ENCODE results near the gene CENPE. TPM values are rescaled to one million over a fixed set of nuclear protein-coding genes. Genes with fewer than 3 reads are reported as not detected.

Gene CENPE
- total RNA-seq, 2 donors from 2014 or later = 0.41 to 1.3 TPM

- Histone ChIP-seq H3K27ac (no peak overlapping the region), H3K4me1 (ENCODE audit: control insufficient read depth in 1 of 2, low read depth in 2 of 2) (peaks cover 11 to 12% of the 10 kb centered on the region in 2 donors), H3K36me3 (peaks cover 24% of the 10 kb centered on the region), H3K9me3 (no peaks in the 10 kb centered on the region), H3K4me3 (no peak overlapping the region), H3K27me3 (replicated peaks; ENCODE audit: insufficient read depth) (no peaks in the 10 kb centered on the region)
- TF ChIP-seq, protein P1, sequence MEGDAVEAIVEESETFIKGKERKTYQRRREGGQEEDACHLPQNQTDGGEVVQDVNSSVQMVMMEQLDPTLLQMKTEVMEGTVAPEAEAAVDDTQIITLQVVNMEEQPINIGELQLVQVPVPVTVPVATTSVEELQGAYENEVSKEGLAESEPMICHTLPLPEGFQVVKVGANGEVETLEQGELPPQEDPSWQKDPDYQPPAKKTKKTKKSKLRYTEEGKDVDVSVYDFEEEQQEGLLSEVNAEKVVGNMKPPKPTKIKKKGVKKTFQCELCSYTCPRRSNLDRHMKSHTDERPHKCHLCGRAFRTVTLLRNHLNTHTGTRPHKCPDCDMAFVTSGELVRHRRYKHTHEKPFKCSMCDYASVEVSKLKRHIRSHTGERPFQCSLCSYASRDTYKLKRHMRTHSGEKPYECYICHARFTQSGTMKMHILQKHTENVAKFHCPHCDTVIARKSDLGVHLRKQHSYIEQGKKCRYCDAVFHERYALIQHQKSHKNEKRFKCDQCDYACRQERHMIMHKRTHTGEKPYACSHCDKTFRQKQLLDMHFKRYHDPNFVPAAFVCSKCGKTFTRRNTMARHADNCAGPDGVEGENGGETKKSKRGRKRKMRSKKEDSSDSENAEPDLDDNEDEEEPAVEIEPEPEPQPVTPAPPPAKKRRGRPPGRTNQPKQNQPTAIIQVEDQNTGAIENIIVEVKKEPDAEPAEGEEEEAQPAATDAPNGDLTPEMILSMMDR (IDR thresholded peaks at IDR 0.05) = no peak
- ATAC-seq (ENCODE audit: insufficient number of reproducible peaks, low FRiP score, low read depth) = no peak
- no peak for DNase-seq (ENCODE audit: low spot score)
Observed at GRCh38 chr4:103079621-103080020, 118.5 kb downstream of the CENPE start.

DNA sequence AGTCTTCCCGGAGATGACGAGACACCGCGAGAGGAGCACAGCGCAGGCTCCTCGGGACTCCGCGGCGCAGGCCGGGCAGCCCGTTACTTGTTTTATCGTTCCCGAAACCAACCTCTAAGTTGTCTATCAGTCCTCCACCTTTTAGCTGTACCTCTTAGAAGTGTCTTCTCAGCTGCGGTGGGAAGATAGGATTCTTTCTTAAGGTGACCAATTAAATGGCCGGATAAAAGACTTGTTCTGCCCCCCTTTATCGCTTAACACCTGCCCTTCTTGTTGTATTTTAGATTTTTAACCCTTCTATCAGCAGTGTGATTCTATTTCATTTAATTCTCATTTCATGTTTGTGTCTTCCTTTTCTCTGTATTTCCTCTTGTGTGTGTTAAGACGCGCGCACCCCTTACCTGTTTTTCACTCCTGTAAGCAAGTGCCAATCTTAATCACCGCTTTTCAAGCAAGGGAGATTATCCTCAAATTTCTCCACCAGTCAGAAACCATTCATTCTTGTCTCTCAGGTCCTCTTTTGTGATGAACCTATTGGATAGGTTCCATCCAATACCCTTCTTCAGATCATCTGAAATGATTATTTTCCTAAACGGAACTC, 121.3 kb downstream of the CENPE start, which contains the start of gene SLC9B2:
Gene SLC9B2 (minus strand): TSS at position 15 of the 601 bp plus-strand sequence. CDS start 9,211 bp downstream, outside the sequence.
- peak within 1 kb of the TSS; percentile 92 for H3K4me3 ChIP-seq
- H3K27ac ChIP-seq = peak within 1 kb of the TSS; percentile 79 to 81
- peaks cover 11 to 12% of the 10 kb centered on the region in 2 donors for H3K4me1 ChIP-seq (ENCODE audit: control insufficient read depth in 1 of 2, low read depth in 2 of 2)
- no peaks in the 10 kb centered on the region for H3K9me3 ChIP-seq
- peak; percentile 66 for ATAC-seq (ENCODE audit: insufficient number of reproducible peaks, low FRiP score, low read depth)
- no peak for DNase-seq (ENCODE audit: low spot score)
- H3K36me3 ChIP-seq = peaks cover 13% of the 10 kb centered on the region
- TF ChIP-seq, protein P1 (IDR thresholded peaks at IDR 0.05) = no peak
- no peaks in the 10 kb centered on the region for H3K27me3 ChIP-seq (replicated peaks; ENCODE audit: insufficient read depth)

DNA sequence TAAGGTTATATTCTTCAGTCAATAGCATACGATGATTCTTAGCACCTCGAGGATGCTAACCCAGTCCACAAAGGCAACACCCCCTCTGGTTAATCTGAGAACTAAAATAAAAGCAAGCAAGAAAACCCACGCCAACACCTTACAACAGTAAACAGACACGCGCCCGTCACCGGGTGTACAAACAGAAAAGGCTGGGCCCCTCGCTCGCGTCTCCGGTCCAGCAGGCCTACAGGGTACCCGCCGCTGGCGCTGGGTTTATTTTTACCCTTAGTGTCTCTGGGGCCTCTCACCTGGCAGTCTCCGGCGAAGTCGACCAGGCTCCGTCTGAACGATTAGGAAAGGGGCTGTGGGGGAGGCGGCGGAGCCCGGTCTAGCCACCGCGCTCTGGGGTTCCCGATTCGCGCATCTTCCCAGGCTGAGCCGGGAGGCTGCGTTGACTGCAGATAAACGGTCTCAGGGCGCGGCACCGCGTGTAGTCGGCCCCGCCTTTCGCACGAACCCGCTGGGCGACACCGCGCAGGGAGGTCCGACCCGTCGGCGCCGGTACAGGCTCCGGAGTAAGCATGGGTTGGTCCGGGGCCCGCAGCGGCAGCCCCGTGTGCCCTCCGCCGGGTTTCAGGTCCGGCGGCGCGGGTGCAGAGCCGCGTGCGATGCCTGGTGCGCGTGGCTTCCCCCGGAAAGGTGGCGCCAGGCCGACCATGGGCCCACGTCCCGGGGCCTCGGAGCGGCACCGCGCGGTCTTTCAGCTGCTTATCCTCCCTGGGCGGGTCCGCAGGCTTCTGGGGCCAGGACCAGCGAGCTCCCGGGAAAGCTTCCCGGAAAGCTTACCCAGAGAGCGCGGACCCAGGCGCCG, 122.0 kb downstream of the CENPE start:
- peak overlapping the region; percentile 92 for H3K4me3 ChIP-seq
- TF ChIP-seq, protein P1 (IDR thresholded peaks at IDR 0.05) = no peak
- DNase-seq (ENCODE audit: low spot score) = peak; percentile 20

DNA sequence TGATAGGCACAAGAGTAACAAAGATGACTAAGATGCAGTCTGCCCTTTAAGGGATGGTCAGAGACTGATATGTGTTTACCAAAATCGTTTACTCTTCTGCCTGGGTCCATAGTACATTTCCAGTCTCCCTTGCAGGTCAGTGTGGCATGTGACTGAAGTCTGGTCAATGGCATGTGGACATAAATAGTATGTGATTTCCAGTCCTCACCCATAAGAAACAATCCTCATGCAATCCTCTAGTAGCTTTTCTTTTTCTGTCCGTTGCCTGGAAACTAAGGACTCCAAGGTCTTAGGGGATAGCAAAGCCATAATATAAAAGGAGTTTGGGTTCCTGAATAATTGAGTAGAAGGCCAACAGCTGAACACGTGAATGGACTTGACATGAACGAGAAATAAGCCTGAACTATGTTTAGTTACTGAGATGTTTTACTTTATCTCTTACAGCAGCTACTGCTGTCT, 122.7 kb downstream of the CENPE start:
- Histone ChIP-seq H3K27ac (peak overlapping the region; percentile 79 to 81), H3K4me1 (ENCODE audit: control insufficient read depth in 1 of 2, low read depth in 2 of 2) (peaks cover 11 to 12% of the 10 kb centered on the region in 2 donors), H3K27me3 (replicated peaks; ENCODE audit: insufficient read depth) (no peaks in the 10 kb centered on the region), H3K4me3 (peak overlapping the region; percentile 92), H3K9me3 (no peaks in the 10 kb centered on the region), H3K36me3 (peaks cover 2% of the 10 kb centered on the region)
- ATAC-seq (ENCODE audit: insufficient number of reproducible peaks, low FRiP score, low read depth) = no peak
- DNase-seq (ENCODE audit: low spot score) = no peak
- TF ChIP-seq, protein P1 (IDR thresholded peaks at IDR 0.05) = no peak

More for the DNA sequence above, 122.0 kb downstream of the CENPE start:
- H3K36me3 ChIP-seq = peaks cover 7% of the 10 kb centered on the region
- peaks cover 11 to 12% of the 10 kb centered on the region in 2 donors for H3K4me1 ChIP-seq (ENCODE audit: control insufficient read depth in 1 of 2, low read depth in 2 of 2)
- no peaks in the 10 kb centered on the region for H3K9me3 ChIP-seq
- ATAC-seq (ENCODE audit: insufficient number of reproducible peaks, low FRiP score, low read depth) = peak; percentile 56
- H3K27me3 ChIP-seq (replicated peaks; ENCODE audit: insufficient read depth) = no peaks in the 10 kb centered on the region
- H3K27ac ChIP-seq = peak overlapping the region; percentile 79 to 81
